GM21717 (cell line): ENCODE data around the gene TVP23C.

Source experiments
- ATAC-seq: cut with Tn5 transposase; IDR thresholded peaks from one replicate; pipeline ENCODE4 v1.9.1; 2021; ENCODE audit warnings: mild to moderate bottlenecking, moderate library complexity; ENCODE audit not compliant: unreplicated experiment

The TVP23C gene

DNA sequence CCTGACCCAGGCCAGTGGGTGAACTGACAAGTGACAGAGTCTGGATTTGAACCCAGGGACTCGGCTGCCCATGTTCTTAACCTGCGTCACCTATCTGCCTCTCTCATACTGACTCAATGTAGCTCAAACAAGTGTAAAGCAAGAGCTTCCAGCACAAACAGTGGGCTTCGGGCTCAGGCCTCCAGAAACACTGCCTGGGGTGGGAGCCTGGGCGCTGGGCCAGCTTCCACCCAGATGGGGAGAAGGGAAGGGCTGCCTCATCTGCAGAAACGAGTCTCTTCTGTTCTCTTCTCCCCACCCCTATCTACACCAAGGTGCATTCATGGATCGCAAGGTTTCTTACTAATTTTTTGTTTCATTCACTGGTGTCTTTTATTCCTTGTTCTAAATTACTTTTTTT lies 97.2 kb downstream of the TVP23C start:
- no peak for ATAC-seq

DNA sequence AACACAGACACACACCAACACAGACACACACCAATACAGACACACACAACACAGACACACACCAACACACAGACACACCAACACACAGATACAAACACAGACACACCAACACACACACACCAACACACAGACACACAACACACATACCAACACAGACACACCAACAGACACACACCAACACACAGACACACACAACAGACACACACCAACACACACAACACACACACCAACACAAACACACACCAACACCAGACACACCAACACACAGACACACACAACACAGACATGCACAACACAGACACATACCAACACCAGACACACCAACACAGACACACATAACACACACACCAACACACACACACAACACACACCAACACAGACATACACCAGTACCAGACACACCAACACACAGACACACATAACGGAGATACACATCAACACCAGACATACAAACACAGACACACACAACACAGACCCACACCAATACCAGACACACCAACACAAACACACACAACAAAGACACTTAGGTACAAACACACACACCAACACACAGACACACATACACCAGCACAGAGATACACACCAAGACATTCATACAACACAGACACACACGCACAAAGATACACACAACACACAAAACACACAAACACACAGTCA lies 98.1 kb downstream of the TVP23C start:
- ATAC-seq, result no peak

DNA sequence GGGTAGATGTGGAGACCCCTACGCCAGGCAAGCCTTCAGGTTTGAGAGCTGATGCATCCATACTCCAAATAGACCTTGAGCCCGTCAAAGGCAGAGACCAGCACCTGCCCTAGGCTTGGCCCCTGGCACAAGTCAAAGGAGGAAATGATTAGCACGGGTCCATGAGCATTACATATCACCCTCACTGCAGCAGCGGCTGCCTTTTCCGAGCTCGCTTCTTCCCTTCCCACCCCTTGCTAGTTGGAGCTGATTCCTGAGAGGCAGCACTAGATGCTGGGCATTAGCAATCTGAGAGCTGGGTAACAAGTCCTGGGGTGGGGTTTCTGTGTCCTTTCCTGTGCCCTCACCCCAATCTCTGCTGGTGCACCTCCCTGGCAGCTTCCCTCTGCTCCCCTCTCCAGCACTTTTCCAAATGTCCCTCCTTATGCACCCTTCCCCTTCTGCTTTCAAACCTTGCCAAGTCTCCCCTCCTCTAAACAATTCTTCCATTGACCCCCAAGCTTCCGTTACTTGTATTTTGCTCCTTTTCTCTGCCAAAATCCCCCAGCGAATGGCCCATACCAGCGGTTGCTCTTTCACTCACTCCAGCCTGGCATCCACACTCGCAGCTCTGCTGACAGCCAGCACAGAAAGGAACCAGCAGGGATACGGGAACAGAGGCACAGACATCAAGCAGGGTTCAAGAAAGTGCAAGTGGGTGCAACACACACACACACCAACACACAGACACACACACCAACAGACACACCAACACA lies 98.9 kb downstream of the TVP23C start:
- no peak for ATAC-seq

DNA sequence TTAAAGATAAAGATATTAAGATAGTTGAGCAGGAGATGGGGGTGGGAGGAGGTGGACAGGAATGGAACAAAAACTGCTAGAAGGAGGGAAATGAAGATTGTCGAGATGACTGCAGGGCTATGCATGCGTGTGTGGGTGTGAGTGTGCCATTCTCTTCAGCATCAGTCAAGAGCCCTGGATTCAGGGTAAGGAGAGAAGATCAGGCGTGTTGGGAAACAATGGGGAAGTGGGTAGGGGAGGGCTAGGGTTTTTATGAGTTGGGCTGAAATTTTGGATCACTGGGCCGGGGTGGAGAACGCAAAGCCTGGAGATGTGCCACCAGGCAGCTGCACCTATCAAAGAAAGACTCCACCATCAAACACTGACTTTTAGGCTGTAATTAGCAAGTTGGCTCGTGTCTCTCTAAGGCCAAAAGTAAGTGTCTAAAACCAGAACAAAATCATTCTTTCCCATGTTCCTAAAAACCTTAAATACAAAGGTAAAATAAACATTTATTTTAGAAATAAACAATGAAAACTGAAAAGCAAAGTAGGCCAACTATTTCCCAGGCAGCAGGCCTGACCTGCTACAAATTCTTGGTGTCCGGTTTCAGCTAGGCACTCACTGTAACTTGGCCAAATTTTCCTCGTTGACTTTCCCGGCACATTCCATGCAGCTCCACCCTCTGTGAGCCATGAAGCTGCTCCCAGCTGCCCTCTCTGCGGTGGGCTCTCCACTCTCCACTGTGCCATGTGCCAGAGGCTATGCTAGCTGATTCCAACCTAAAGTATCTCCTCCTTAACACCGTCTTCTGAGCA lies 100.1 kb downstream of the TVP23C start:
- ATAC-seq, result no peak

DNA sequence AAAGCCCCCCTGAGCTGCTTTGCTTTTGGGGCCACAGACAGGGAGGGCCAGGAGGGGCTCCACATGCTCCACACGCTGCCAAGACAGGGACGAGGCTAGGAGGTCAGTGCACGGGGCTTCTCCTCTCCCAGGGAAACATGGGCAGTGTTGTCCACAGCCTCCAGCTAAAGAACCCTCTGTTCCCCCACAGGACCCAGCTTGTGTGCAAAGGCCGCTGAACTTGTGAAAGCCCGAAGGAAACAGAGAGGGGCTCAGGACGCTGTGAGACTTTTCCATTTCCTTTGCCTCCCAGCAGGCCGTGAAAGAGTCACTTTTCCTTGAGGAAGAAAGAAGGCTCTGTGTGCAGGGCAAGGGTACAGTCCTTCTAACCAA lies 105.6 kb downstream of the TVP23C start:
- no peak for ATAC-seq

DNA sequence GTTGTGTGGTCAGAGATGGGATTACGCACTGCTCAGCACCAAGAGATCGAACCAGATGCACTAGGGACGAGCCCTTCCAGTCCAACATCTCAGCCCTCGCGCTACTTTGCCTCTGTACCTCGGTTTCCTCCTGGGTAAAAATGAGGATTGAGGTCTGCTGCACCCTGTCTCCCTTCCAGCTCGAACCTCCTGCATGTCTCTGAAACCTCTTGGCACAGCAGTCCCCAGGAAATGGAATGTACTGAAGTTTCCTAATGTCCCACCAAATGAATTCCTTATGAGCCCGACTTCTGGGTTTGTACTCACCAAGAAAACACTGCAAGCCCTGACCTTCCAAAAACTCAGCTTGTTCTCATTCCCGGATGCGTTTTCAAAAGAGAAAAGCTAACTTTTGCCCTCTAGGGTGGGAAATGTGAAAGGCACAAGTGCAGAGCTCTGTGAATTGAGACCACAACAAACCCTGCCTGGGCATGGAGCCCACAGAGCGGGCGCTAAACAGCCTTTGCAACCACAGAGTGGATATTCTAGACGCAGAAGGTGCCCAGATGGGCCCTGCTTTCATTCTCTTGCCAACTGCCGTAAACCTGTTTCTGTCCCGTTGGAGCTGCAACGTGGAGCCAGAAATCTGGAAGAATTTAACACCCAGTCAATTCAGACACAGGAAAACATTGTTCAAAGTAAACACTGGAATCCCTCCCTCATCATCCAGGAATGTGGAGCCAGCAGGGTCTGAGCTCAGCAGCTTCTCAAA lies 106.1 kb downstream of the TVP23C start:
- ATAC-seq, result no peak

DNA sequence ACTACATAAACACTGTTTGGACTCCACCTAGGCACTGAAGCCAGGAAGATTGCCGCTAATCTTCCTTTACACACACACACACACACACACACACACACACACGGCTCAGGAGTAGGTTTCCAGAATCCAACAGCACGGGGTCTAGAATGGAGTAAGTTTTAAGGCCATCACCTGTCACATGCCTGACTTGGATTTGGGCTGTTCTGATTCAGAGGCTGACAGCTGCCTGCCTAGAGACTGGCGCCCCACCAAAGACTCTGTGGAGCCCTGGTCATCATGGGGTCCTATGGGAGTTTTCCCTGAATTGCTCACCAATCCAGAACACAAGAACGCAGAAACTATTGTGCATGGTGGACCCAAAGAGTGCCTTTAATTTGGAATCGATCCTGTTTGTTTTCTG lies 106.8 kb downstream of the TVP23C start:
- no peak for ATAC-seq

DNA sequence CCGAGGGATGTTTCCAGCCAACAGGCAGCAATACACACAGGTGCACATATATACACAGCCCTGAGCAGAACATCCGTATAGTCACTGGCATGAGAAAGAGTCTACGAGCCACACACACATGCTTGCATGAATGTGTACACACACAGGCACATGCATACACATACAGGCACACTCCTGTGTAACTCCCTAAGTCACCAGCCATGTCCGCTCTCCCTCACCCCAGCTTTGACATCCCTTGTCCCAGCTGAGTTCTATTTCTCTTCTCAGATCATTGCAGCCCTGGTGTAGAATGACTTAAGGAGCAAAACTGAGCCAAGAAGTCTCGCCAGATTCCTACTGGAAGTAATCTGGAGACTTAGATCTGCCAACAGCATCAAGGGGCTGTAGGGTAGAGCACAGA lies 108.9 kb downstream of the TVP23C start:
- ATAC-seq, result no peak

DNA sequence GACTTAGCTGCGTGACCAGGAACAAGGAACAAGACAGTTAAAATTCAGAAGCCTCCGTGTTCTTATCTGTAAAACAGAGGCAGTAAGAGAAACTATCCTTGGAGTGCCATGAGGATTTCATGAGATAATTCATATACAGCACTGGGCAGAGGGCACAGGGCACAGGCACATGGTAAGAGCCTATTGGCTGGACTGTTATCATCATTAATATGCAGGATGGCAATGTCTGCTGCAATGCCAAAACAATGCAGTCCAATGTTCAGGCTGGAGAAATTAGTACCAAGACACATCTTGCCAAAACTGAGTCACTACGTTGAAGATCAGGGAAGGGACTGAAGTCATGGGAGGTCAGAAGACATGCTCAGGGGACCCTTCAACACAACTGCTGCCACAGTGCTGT lies 109.5 kb downstream of the TVP23C start:
- ATAC-seq, result no peak

DNA sequence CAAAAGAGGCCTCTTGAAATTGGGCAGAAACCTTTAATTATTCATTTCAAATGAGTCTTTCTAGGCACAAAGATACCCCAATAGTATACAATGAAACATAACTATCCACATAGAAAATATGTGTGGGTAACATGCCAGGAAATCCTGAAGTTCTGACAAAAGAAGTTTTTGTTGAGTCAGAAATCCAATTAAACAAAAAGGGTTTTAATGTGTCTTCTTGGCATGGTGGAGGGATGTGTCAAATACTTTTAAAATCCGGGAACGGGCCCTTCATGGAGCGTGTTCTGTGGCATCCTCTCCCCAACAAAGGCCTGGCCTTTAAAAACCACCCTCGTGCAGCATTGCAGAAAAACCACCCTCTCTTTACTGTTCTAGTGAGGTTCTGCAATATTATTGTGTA lies 110.0 kb downstream of the TVP23C start:
- ATAC-seq, result no peak

DNA sequence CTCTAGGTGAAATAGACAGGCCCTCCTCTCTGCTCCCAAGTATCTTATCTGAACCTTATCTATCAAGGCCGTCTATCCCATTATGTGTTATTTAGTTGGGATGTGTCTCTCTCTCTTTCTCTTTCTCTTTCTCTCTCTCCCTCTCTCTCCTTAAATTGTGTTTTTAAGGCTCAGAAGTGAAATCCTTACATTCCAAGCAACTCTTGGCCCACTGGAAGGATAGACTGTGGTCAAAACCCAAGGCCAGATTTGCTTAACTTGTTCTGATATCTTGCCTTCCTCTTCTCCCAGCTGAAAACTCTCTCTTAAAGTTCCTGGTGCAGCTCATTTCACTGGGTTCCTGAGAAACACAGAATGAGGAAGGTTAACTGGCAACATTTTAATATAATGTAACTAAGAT lies 110.5 kb downstream of the TVP23C start:
- no peak for ATAC-seq
